HL-60 (cell line): ENCODE measurements around the gene ZNF827.

Source experiments
- DNase-seq, 2 experiments: peaks; one replicate each; pipeline ENCODE4 v3.0.0-alpha.2; 2010 to 2020; ENCODE audit warnings: low read depth in 1 of 2, low spot score in 1 of 2
- H3K27ac ChIP-seq: fragments of 250-450 bp; sonication (Bioruptor Pico); replicated peaks from 2 replicates; pipeline ENCODE4 v1.5.1; 2020; ENCODE audit warnings: mild to moderate bottlenecking, moderate library complexity
- H3K27me3 ChIP-seq: fragments of 250-450 bp; sonication (Bioruptor Pico); 2 replicates; pipeline ENCODE4 v1.5.1; 2021; ENCODE audit warnings: mild to moderate bottlenecking, moderate library complexity; ENCODE audit not compliant: insufficient read depth, poor library complexity, severe bottlenecking
- H3K4me3 ChIP-seq: replicated peaks from 2 replicates; pipeline ENCODE4 v1.5.1; 2011; ENCODE audit warnings: mild to moderate bottlenecking, control low read depth, low read length; ENCODE audit not compliant: insufficient read depth
- GABPA ChIP-seq: IDR thresholded peaks from 2 replicates; pipeline ENCODE4 v1.6.1; 2012; ENCODE audit warnings: low read depth
- POLR2AphosphoS5 ChIP-seq: IDR thresholded peaks from 2 replicates; pipeline ENCODE4 v1.6.1; 2012; ENCODE audit warnings: low read depth
- SPI1 ChIP-seq: IDR thresholded peaks from 2 replicates; pipeline ENCODE4 v1.6.1; 2012; ENCODE audit warnings: low read depth, mild to moderate bottlenecking, borderline replicate concordance
- TF ChIP-seq, protein P1 (sequence below): IDR thresholded peaks from 2 replicates; pipeline ENCODE4 v1.6.1; 2012; ENCODE audit warnings: low read depth; ENCODE audit not compliant: insufficient replicate concordance
- TF ChIP-seq, protein P2 (sequence below): IDR thresholded peaks from one replicate; pipeline ENCODE4 v1.5.1; 2011; ENCODE audit warnings: low read length, control low read depth, inconsistent platforms; ENCODE audit not compliant: insufficient read depth

Gene ZNF827

DNA sequence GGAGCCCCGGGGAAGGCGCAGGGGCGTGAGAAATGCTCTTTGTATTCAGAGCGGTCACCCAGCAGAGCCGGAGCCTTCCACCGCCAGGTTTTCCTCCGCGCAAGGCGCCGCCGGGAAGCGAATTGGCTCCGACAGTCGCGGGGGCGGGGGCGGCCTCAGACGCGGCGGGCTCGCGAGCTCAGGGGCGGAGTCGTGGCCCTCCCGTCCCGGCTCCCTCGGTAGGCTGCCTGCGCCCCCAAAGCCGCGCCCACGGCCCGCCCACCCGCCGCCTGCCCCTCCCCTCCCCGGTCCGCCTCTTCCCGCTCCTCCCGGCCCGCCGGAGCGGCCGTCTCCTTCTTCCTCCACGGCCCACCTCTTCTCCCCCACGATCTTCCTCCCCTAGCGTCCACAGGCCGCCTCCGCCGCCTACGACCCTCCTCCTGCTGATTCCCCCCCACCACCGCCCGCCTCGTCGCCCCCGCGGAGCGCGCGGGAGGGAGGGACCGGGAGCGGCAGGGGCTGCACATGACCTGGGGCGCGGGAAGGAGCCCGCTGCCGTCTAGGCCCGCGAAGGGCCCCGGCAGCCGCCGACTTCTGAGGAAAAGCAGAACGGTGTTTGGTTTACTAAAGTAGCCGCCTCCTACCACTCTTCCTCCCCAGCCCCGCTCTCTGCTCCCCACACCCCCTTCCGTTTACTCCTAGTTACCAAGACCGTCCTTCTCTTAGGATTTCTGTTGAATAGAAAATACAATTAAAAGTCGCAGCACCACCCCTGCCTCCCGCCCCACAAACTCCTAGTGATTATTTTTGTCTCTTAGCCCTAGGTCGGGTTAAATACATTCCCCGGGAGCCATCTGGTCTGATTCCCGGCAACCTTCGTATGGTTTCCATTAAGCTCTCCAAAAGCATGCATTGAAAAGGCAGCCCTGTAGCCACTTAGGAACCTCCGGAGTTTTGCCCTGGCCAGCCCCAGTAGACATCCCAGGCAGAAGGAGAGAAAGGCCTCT, 205.4 kb downstream of the ZNF827 start:
- Histone ChIP-seq H3K27ac (no peak overlapping the region), H3K4me3 (peak overlapping the region; percentile 51), H3K27me3 (peaks cover 18% of the 10 kb centered on the region)
- peak; percentile 14 to 50 for DNase-seq
- TF ChIP-seq SPI1 (no peak), POLR2AphosphoS5 (no peak), GABPA (no peak)

DNA sequence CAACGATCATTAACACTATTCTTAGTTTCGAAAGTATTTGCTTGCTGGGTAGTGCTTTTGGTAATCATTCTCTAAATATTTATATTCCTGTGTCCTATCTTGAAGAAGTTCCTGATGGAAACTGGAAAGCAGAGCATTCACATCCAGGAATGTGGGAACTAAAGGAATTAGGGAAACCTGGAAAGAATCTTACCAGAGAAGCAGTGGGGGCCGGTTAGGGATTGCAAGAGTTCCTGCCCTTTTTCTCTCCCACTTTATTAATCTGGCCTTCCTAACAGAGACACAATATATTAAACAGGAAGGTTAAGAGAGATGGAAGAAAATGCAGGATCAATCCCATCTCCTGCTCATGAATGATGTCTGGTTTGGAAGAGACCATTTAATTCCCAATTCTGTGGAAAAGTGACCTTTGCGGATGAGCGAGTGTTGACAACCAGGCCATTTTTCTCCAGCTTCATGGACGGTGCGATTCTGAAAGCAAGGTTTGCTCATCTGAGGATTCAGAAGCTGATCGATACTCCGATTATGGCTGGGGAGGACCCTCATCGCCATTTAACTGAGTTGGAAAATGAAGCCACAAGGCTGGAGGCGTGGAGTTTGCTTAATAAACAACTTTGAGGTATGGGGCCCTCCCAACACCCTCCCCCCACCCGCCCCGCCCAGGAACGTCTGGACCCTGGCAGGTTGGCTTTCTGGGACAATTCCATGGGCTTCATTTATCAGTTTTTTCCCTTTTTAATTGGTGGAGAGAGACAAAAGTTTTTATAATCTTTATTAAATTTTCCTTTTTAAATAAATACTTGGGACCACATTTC, 206.4 kb downstream of the ZNF827 start:
- no peak overlapping the region for H3K27ac ChIP-seq
- H3K27me3 ChIP-seq: peaks cover 18% of the 10 kb centered on the region
- DNase-seq: no peak
- H3K4me3 ChIP-seq: peak overlapping the region; percentile 51
- TF ChIP-seq POLR2AphosphoS5: no peak
- no peak for TF ChIP-seq GABPA
- TF ChIP-seq, protein P1, sequence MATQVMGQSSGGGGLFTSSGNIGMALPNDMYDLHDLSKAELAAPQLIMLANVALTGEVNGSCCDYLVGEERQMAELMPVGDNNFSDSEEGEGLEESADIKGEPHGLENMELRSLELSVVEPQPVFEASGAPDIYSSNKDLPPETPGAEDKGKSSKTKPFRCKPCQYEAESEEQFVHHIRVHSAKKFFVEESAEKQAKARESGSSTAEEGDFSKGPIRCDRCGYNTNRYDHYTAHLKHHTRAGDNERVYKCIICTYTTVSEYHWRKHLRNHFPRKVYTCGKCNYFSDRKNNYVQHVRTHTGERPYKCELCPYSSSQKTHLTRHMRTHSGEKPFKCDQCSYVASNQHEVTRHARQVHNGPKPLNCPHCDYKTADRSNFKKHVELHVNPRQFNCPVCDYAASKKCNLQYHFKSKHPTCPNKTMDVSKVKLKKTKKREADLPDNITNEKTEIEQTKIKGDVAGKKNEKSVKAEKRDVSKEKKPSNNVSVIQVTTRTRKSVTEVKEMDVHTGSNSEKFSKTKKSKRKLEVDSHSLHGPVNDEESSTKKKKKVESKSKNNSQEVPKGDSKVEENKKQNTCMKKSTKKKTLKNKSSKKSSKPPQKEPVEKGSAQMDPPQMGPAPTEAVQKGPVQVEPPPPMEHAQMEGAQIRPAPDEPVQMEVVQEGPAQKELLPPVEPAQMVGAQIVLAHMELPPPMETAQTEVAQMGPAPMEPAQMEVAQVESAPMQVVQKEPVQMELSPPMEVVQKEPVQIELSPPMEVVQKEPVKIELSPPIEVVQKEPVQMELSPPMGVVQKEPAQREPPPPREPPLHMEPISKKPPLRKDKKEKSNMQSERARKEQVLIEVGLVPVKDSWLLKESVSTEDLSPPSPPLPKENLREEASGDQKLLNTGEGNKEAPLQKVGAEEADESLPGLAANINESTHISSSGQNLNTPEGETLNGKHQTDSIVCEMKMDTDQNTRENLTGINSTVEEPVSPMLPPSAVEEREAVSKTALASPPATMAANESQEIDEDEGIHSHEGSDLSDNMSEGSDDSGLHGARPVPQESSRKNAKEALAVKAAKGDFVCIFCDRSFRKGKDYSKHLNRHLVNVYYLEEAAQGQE: no peak
- no peak for TF ChIP-seq SPI1
- TF ChIP-seq, protein P2, sequence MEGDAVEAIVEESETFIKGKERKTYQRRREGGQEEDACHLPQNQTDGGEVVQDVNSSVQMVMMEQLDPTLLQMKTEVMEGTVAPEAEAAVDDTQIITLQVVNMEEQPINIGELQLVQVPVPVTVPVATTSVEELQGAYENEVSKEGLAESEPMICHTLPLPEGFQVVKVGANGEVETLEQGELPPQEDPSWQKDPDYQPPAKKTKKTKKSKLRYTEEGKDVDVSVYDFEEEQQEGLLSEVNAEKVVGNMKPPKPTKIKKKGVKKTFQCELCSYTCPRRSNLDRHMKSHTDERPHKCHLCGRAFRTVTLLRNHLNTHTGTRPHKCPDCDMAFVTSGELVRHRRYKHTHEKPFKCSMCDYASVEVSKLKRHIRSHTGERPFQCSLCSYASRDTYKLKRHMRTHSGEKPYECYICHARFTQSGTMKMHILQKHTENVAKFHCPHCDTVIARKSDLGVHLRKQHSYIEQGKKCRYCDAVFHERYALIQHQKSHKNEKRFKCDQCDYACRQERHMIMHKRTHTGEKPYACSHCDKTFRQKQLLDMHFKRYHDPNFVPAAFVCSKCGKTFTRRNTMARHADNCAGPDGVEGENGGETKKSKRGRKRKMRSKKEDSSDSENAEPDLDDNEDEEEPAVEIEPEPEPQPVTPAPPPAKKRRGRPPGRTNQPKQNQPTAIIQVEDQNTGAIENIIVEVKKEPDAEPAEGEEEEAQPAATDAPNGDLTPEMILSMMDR: no peak

DNA sequence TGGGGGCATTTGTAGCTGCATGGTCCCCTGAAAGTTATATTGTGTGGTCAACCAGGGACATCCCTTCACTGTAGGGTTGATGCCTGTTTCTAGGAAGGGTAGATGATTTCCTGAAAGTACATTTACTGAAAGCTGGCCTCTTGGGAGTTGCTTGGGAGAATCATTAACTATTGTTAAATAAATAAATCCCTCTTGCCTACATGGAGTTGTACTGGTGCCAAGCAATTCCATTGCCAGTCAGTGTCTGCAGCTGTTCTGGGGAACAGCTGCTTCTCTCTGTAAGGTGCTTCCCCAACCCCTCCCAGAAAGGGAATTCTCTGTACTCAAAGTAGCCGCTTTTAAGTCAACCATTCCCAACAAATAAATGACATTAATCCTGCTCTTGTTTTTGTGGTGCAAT, 207.6 kb downstream of the ZNF827 start:
- Histone ChIP-seq H3K27me3 (peaks cover 18% of the 10 kb centered on the region), H3K27ac (no peak overlapping the region), H3K4me3 (no peak overlapping the region)
- TF ChIP-seq, protein P2: no peak
- TF ChIP-seq SPI1 (no peak), GABPA (no peak), POLR2AphosphoS5 (no peak)
- TF ChIP-seq, protein P1: no peak
- no peak for DNase-seq

DNA sequence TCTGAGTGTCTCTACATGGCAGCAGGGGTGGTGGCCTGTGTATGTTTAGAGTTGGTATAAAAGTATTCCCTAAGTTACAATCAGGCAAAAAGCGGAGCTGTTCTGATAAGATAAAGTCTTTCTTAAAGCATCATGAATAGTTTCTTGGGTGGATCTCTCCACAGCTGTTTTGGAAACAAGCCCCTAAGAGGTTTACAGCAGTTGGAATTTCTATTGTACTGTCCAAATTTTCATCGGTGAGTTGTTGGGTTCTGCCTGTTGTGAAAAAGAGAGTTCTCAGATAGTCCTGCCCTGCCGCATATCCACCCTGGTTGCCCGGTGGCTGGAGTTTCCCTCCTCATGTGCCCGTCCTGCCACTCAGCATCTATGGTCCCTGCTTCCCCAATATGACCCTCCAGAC, 208.6 kb downstream of the ZNF827 start:
- peaks cover 18% of the 10 kb centered on the region for H3K27me3 ChIP-seq
- TF ChIP-seq SPI1 (no peak), POLR2AphosphoS5 (no peak), GABPA (no peak)
- TF ChIP-seq, protein P1: no peak
- TF ChIP-seq, protein P2: no peak
- no peak overlapping the region for H3K27ac ChIP-seq

More for the DNA sequence above, 208.6 kb downstream of the ZNF827 start:
- H3K4me3 ChIP-seq: no peak overlapping the region
- DNase-seq: no peak
